Fibroblast of gingiva (primary cell): ENCODE measurements around the gene RANGAP1.
A peak's percentile ranks its signal among the peaks of the same experiment; 100 is the strongest.

ENCODE experiments used
- DNase-seq: peaks from one replicate; pipeline ENCODE4 v3.0.0-alpha.2; 2011; ENCODE audit warnings: low read depth

The RANGAP1 gene

GRCh38 chr22:41285820-41286638, at the start of gene RANGAP1:
RANGAP1 (minus strand) TSS chr22:41286187; CDS start chr22:41281044, 5,143 bp downstream.
- DNase-seq: peak; percentile 97

- DNase-seq: no peak
Observed at GRCh38 chr22:41334951-41335635, 49.1 kb upstream of the RANGAP1 start.

- no peak for DNase-seq
Observed at GRCh38 chr22:41334215-41334614, 48.2 kb upstream of the RANGAP1 start.

GRCh38 chr22:41333806-41334205, 47.8 kb upstream of the RANGAP1 start:
- DNase-seq: no peak

GRCh38 chr22:41332217-41332939, 46.4 kb upstream of the RANGAP1 start:
- DNase-seq: no peak

- DNase-seq: no peak
Observed at GRCh38 chr22:41330169-41330568, 44.2 kb upstream of the RANGAP1 start.

- DNase-seq: no peak
Observed at GRCh38 chr22:41327124-41327523, 41.1 kb upstream of the RANGAP1 start.

- no peak for DNase-seq
Observed at GRCh38 chr22:41324821-41325528, 39.0 kb upstream of the RANGAP1 start.

- no peak for DNase-seq
Observed at GRCh38 chr22:41320416-41321240, 34.6 kb upstream of the RANGAP1 start.

GRCh38 chr22:41315586-41315985, 29.6 kb upstream of the RANGAP1 start:
- no peak for DNase-seq

GRCh38 chr22:41314821-41315220, 28.8 kb upstream of the RANGAP1 start:
- no peak for DNase-seq

GRCh38 chr22:41311487-41311886, 25.5 kb upstream of the RANGAP1 start:
- DNase-seq: no peak

- DNase-seq: no peak
Observed at GRCh38 chr22:41310336-41310735, 24.3 kb upstream of the RANGAP1 start.

GRCh38 chr22:41308544-41308947, 22.6 kb upstream of the RANGAP1 start:
- DNase-seq: peak; percentile 54

- peak; percentile 90 for DNase-seq
Observed at GRCh38 chr22:41308054-41308453, 22.1 kb upstream of the RANGAP1 start.

- DNase-seq: peak; percentile 68
Observed at GRCh38 chr22:41305646-41306045, 19.7 kb upstream of the RANGAP1 start.

GRCh38 chr22:41302811-41303210, 16.8 kb upstream of the RANGAP1 start:
- DNase-seq: no peak

- no peak for DNase-seq
Observed at GRCh38 chr22:41302021-41302767, 16.2 kb upstream of the RANGAP1 start.

GRCh38 chr22:41301085-41302020, 15.4 kb upstream of the RANGAP1 start, which contains the start of gene ZC3H7B:
ZC3H7B (plus strand) TSS chr22:41301525; CDS start chr22:41320661, 19,136 bp downstream.
- peak; percentile 71 for DNase-seq
